ENCODE measurements around the gene MUC6. TPM values are rescaled to one million over a fixed set of nuclear protein-coding genes. Genes with fewer than 3 reads are reported as not detected.
"Not testable (repeated sequence)": the region's sequence is repeated elsewhere in the genome, so short reads cannot be mapped to it uniquely, and the experiment has no call there.

The MUC6 gene
- total and polyA plus RNA-seq, 3 experiments from 2014 or later, result not detected

- CTCF ChIA-PET, result no interaction called here
- Mint-ChIP-seq H3K27ac (peak overlapping the region in 1 of 8 donors; percentile 97), H3K27me3 (no peaks in the 10 kb centered on the region), H3K9me3 (no peaks in the 10 kb centered on the region), H3K4me3 (no peak overlapping the region), H3K4me1 (peaks cover 16 to 23% (median 20%) of the 10 kb centered on the region in 3 donors), H3K36me3 (peaks cover 0 to 74% (median 16%) of the 10 kb centered on the region in 3 donors)
- H3K36me3 ChIP-seq (ENCODE audit: insufficient read depth, low read length), result peaks cover 5% of the 10 kb centered on the region
- H3K9me3 ChIP-seq (ENCODE audit: low read length), result no peaks in the 10 kb centered on the region
- H3K4me3 ChIP-seq (ENCODE audit: low read length), result no peak overlapping the region
- no peaks in the 10 kb centered on the region for H3K4me1 ChIP-seq (ENCODE audit: insufficient read depth, low read length)
- POLR2A ChIA-PET, result no interaction called here
- H3K27me3 ChIP-seq (ENCODE audit: insufficient read depth, low read length, poor library complexity, severe bottlenecking), result no peaks in the 10 kb centered on the region
- no peak overlapping the region for H3K27ac ChIP-seq (ENCODE audit: low read depth, low read length)
- no peak for DNase-seq
Observed at GRCh38 chr11:977830-978720, 58.4 kb downstream of the MUC6 start.

GRCh38 chr11:976431-977160 is 59.9 kb downstream of the MUC6 start:
- H3K4me3 Mint-ChIP-seq, result peak overlapping the region in 1 of 7 donors; percentile 27
- H3K4me1 ChIP-seq (ENCODE audit: insufficient read depth, low read length), result no peaks in the 10 kb centered on the region
- H3K27ac ChIP-seq (ENCODE audit: low read depth, low read length), result no peak overlapping the region
- H3K27me3 ChIP-seq (ENCODE audit: insufficient read depth, low read length, poor library complexity, severe bottlenecking), result no peaks in the 10 kb centered on the region
- H3K4me1 Mint-ChIP-seq, result peaks cover 17 to 23% (median 20%) of the 10 kb centered on the region in 3 donors
- H3K4me3 ChIP-seq (ENCODE audit: low read length), result no peak overlapping the region
- ChIA-PET POLR2A (no interaction called here), CTCF (no interaction called here)
- H3K27me3 Mint-ChIP-seq, result no peaks in the 10 kb centered on the region
- H3K9me3 ChIP-seq (ENCODE audit: low read length), result no peaks in the 10 kb centered on the region
- H3K36me3 Mint-ChIP-seq, result peaks cover 0 to 79% (median 18%) of the 10 kb centered on the region in 3 donors
- H3K9me3 Mint-ChIP-seq, result no peaks in the 10 kb centered on the region
- peak overlapping the region in 2 of 8 donors; percentile 11 to 41 for H3K27ac Mint-ChIP-seq
- no peak for DNase-seq
- H3K36me3 ChIP-seq (ENCODE audit: insufficient read depth, low read length), result peaks cover 16% of the 10 kb centered on the region

- ChIA-PET CTCF (no interaction called here), POLR2A (no interaction called here)
- DNase-seq, result no peak
- no peak overlapping the region for H3K4me3 ChIP-seq (ENCODE audit: low read length)
- H3K36me3 ChIP-seq (ENCODE audit: insufficient read depth, low read length), result peaks cover 16% of the 10 kb centered on the region
- Mint-ChIP-seq H3K36me3 (peaks cover 0 to 79% (median 17%) of the 10 kb centered on the region in 3 donors), H3K9me3 (no peaks in the 10 kb centered on the region), H3K4me1 (peaks cover 18 to 26% (median 23%) of the 10 kb centered on the region in 3 donors), H3K4me3 (peak overlapping the region in 1 of 7 donors; percentile 13), H3K27me3 (no peaks in the 10 kb centered on the region), H3K27ac (peak overlapping the region in 3 of 8 donors; percentile 52 to 87 (median 82))
- peaks cover 4% of the 10 kb centered on the region for H3K4me1 ChIP-seq (ENCODE audit: insufficient read depth, low read length)
- H3K27ac ChIP-seq (ENCODE audit: low read depth, low read length), result no peak overlapping the region
- H3K9me3 ChIP-seq (ENCODE audit: low read length), result no peaks in the 10 kb centered on the region
- no peaks in the 10 kb centered on the region for H3K27me3 ChIP-seq (ENCODE audit: insufficient read depth, low read length, poor library complexity, severe bottlenecking)
Observed at GRCh38 chr11:975827-976226, 60.7 kb downstream of the MUC6 start.

- H3K9me3 Mint-ChIP-seq; H3K27me3 ChIP-seq (ENCODE audit: insufficient read depth, low read length, poor library complexity, severe bottlenecking); CTCF ChIA-PET; H3K9me3 ChIP-seq (ENCODE audit: low read length); H3K4me3 ChIP-seq (ENCODE audit: low read length); H3K4me1 ChIP-seq (ENCODE audit: insufficient read depth, low read length); DNase-seq; POLR2A ChIA-PET; H3K4me3 Mint-ChIP-seq; H3K27me3 Mint-ChIP-seq; H3K27ac ChIP-seq (ENCODE audit: low read depth, low read length): not testable (repeated sequence)
- Mint-ChIP-seq H3K36me3 (peaks cover 0 to 79% (median 16%) of the 10 kb centered on the region in 3 donors), H3K4me1 (peaks cover 22 to 30% (median 27%) of the 10 kb centered on the region in 3 donors), H3K27ac (peak overlapping the region in 1 of 8 donors; percentile 82)
- H3K36me3 ChIP-seq (ENCODE audit: insufficient read depth, low read length), result peaks cover 20% of the 10 kb centered on the region
Observed at GRCh38 chr11:975376-975775, 61.1 kb downstream of the MUC6 start.

GRCh38 chr11:973237-973636 is 63.3 kb downstream of the MUC6 start:
- Histone ChIP-seq H3K27ac (ENCODE audit: low read depth, low read length) (no peak overlapping the region), H3K4me1 (ENCODE audit: insufficient read depth, low read length) (peaks cover 18% of the 10 kb centered on the region), H3K27me3 (ENCODE audit: insufficient read depth, low read length, poor library complexity, severe bottlenecking) (no peaks in the 10 kb centered on the region), H3K36me3 (ENCODE audit: insufficient read depth, low read length) (peaks cover 20% of the 10 kb centered on the region), H3K4me3 (ENCODE audit: low read length) (no peak overlapping the region), H3K9me3 (ENCODE audit: low read length) (no peaks in the 10 kb centered on the region)
- Mint-ChIP-seq H3K4me1 (peaks cover 32 to 38% (median 32%) of the 10 kb centered on the region in 3 donors), H3K4me3 (no peak overlapping the region), H3K9me3 (no peaks in the 10 kb centered on the region), H3K36me3 (peaks cover 0 to 80% (median 16%) of the 10 kb centered on the region in 3 donors), H3K27ac (peak overlapping the region in 4 of 8 donors; percentile 54 to 96 (median 70)), H3K27me3 (no peaks in the 10 kb centered on the region)
- CTCF ChIA-PET, result interaction anchor here (0.6 kb wide), 1 partner anchor 65 kb away, joined by 3 read pairs; no protein-coding TSS in a partner anchor
- no peak for DNase-seq
- POLR2A ChIA-PET, result no interaction called here

- H3K9me3 ChIP-seq (ENCODE audit: low read length), result no peaks in the 10 kb centered on the region
- ChIA-PET CTCF (interaction anchor here (0.6 to 1.0 kb wide), 2 partner anchors 64 to 680 kb away, joined by 3 read pairs; no protein-coding TSS in a partner anchor), POLR2A (no interaction called here)
- Mint-ChIP-seq H3K9me3 (no peaks in the 10 kb centered on the region), H3K27me3 (no peaks in the 10 kb centered on the region), H3K36me3 (peaks cover 0 to 76% (median 16%) of the 10 kb centered on the region in 3 donors), H3K4me3 (no peak overlapping the region), H3K4me1 (peaks cover 32 to 38% (median 33%) of the 10 kb centered on the region in 3 donors), H3K27ac (no peak overlapping the region)
- peaks cover 18% of the 10 kb centered on the region for H3K4me1 ChIP-seq (ENCODE audit: insufficient read depth, low read length)
- H3K27me3 ChIP-seq (ENCODE audit: insufficient read depth, low read length, poor library complexity, severe bottlenecking), result no peaks in the 10 kb centered on the region
- peaks cover 19% of the 10 kb centered on the region for H3K36me3 ChIP-seq (ENCODE audit: insufficient read depth, low read length)
- no peak for DNase-seq
- H3K4me3 ChIP-seq (ENCODE audit: low read length), result no peak overlapping the region
- H3K27ac ChIP-seq (ENCODE audit: low read depth, low read length), result no peak overlapping the region
Observed at GRCh38 chr11:972523-973211, 63.9 kb downstream of the MUC6 start.

- no peak for DNase-seq
- no peaks in the 10 kb centered on the region for H3K9me3 Mint-ChIP-seq
- Histone ChIP-seq H3K4me1 (ENCODE audit: insufficient read depth, low read length) (peaks cover 18% of the 10 kb centered on the region), H3K9me3 (ENCODE audit: low read length) (no peaks in the 10 kb centered on the region), H3K27ac (ENCODE audit: low read depth, low read length) (no peak overlapping the region), H3K36me3 (ENCODE audit: insufficient read depth, low read length) (peaks cover 17% of the 10 kb centered on the region), H3K27me3 (ENCODE audit: insufficient read depth, low read length, poor library complexity, severe bottlenecking) (no peaks in the 10 kb centered on the region), H3K4me3 (ENCODE audit: low read length) (no peak overlapping the region)
- POLR2A ChIA-PET, result no interaction called here
- H3K27me3 Mint-ChIP-seq, result no peaks in the 10 kb centered on the region
- H3K27ac Mint-ChIP-seq, result peak overlapping the region in 5 of 8 donors; percentile 36 to 92 (median 72)
- peaks cover 28 to 38% (median 33%) of the 10 kb centered on the region in 3 donors for H3K4me1 Mint-ChIP-seq
- peaks cover 0 to 69% (median 16%) of the 10 kb centered on the region in 3 donors for H3K36me3 Mint-ChIP-seq
- CTCF ChIA-PET, result interaction anchor here (1.0 kb wide), 1 partner anchor 681 kb away, joined by 3 read pairs; no protein-coding TSS in a partner anchor
- H3K4me3 Mint-ChIP-seq, result no peak overlapping the region
Observed at GRCh38 chr11:971731-972365, 64.7 kb downstream of the MUC6 start.

Measured in CD8-positive, alpha-beta memory T cell (primary cell).